B cell (primary cell): ENCODE results near the gene NME5. TPM values are rescaled to one million over a fixed set of nuclear protein-coding genes. Genes with fewer than 3 reads are reported as not detected.
"Not testable (repeated sequence)": the region's sequence is repeated elsewhere in the genome, so short reads cannot be mapped to it uniquely, and the experiment has no call there.

Source experiments
- ATAC-seq: fragments of 200-7000 bp; cut with Tn5 transposase; one replicate; pipeline ENCODE4 v1.10.0; 2021; ENCODE audit warnings: low read depth, mild to moderate bottlenecking, moderate number of reproducible peaks, moderate library complexity
- CTCF ChIA-PET: fragments of 350-600 bp; sonication (Branson Sonifier 250); formaldehyde crosslinking; loops from one replicate; lab custom pipeline; 2021; ENCODE audit warnings: antibody characterized with exemption, inconsistent platforms; lab: Charles Lee
- POLR2A ChIA-PET: fragments of 350-600 bp; sonication (Branson Sonifier 250); formaldehyde crosslinking; loops from one replicate; lab custom pipeline; 2021; ENCODE audit warnings: antibody characterized with exemption; lab: Charles Lee
- DNase-seq: peaks from one replicate; pipeline ENCODE4 v3.0.0; 2013
- H2AFZ ChIP-seq: 2 replicates; pipeline ENCODE4 v1.6.1; 2012; ENCODE audit warnings: mild to moderate bottlenecking, low read depth, low read length; ENCODE audit not compliant: insufficient read depth, poor library complexity, severe bottlenecking
- H3K27ac ChIP-seq, 2 donors: 1 replicate in 1 of 2; 2 replicates in 1 of 2; pipeline ENCODE4 v1.5.1; 2012 to 2013; ENCODE audit warnings: low read length in 2 of 2, mild to moderate bottlenecking in 2 of 2, moderate library complexity in 1 of 2
- H3K27me3 ChIP-seq, 4 experiments: fragments of 200-600 bp in 1 of 4; sonication (generic) in 1 of 4; replicated peaks in 1 of 4; 1 replicate in 2 of 4; 2 replicates in 2 of 4; pipeline versions ENCODE4 v1.6.1 to v1.7.0; 2013 to 2016; ENCODE audit warnings: low read length in 3 of 4, mild to moderate bottlenecking in 2 of 4, mixed read lengths in 1 of 4, moderate library complexity in 1 of 4; ENCODE audit not compliant: insufficient read depth in 4 of 4, control insufficient read depth in 3 of 4; ENCODE audit errors: control extremely low read depth in 1 of 4
- H3K36me3 ChIP-seq, 2 experiments: replicated peaks in 1 of 2; 1 replicate in 1 of 2; 2 replicates in 1 of 2; pipeline versions ENCODE4 v1.6.1 to v1.7.1; 2013; ENCODE audit warnings: low read length in 1 of 2; ENCODE audit not compliant: insufficient read depth in 2 of 2, control insufficient read depth in 1 of 2; ENCODE audit errors: control extremely low read depth in 1 of 2, extremely low read depth in 1 of 2
- H3K4me1 ChIP-seq, 2 donors: fragments of 200-600 bp in 1 of 2; sonication (generic) in 1 of 2; 1 replicate in 1 of 2; 2 replicates in 1 of 2; pipeline versions ENCODE4 v1.5.1 to v1.6.1; 2013 to 2017; ENCODE audit warnings: low read length in 2 of 2; ENCODE audit not compliant: control insufficient read depth in 2 of 2, insufficient read depth in 2 of 2
- H3K4me2 ChIP-seq: replicated peaks from 2 replicates; pipeline ENCODE3; 2012; ENCODE audit warnings: mild to moderate bottlenecking, low read depth, low read length; ENCODE audit not compliant: poor library complexity, severe bottlenecking
- H3K4me3 ChIP-seq, 5 experiments: fragments of 200-600 bp in 1 of 5; sonication (generic) in 1 of 5; 1 replicate in 3 of 5; 2 replicates in 2 of 5; pipeline versions ENCODE4 v1.5.1 to v1.7.0; 2011 to 2016; ENCODE audit warnings: low read length in 4 of 5, mild to moderate bottlenecking in 4 of 5, low read depth in 2 of 5, control low read depth in 1 of 5, moderate library complexity in 1 of 5; ENCODE audit not compliant: insufficient read depth in 1 of 5; ENCODE audit errors: control extremely low read depth in 1 of 5, extremely low read depth in 1 of 5
- H3K79me2 ChIP-seq: fragments of 200-600 bp; sonication (generic); one replicate; pipeline ENCODE4 v1.6.0; 2016; ENCODE audit warnings: low read length; ENCODE audit not compliant: control insufficient read depth, insufficient read depth
- H3K9ac ChIP-seq: fragments of 200-600 bp; sonication (generic); 2 replicates; pipeline ENCODE4 v1.6.1; 2017; ENCODE audit warnings: mild to moderate bottlenecking, low read length, moderate library complexity
- H3K9me3 ChIP-seq, 3 donors: one replicate each; pipeline versions ENCODE4 v1.6.1 to v1.7.1; 2013; ENCODE audit warnings: low read length in 2 of 3; ENCODE audit not compliant: control insufficient read depth in 2 of 3, insufficient read depth in 1 of 3; ENCODE audit errors: control extremely low read depth in 1 of 3
- H4K20me1 ChIP-seq: 2 replicates; pipeline ENCODE4 v1.6.0; 2012; ENCODE audit warnings: mild to moderate bottlenecking, low read length; ENCODE audit not compliant: insufficient read depth, control insufficient read depth, poor library complexity, severe bottlenecking
- H3K27ac Mint-ChIP-seq: one replicate; pipeline ENCODE4 v1.8.0; 2021; ENCODE audit warnings: mixed read lengths
- H3K27me3 Mint-ChIP-seq: one replicate; pipeline ENCODE4 v1.8.0; 2021; ENCODE audit warnings: mixed read lengths
- H3K4me1 Mint-ChIP-seq: one replicate; pipeline ENCODE4 v1.8.0; 2021; ENCODE audit warnings: mixed read lengths
- H3K4me3 Mint-ChIP-seq: one replicate; pipeline ENCODE4 v1.8.0; 2021; ENCODE audit warnings: mixed read lengths
- H3K9me3 Mint-ChIP-seq: one replicate; pipeline ENCODE4 v1.8.0; 2022; ENCODE audit warnings: mixed read lengths; ENCODE audit not compliant: insufficient read depth
- EZH2 ChIP-seq: IDR thresholded peaks from 2 replicates; pipeline ENCODE4 v1.6.1; 2012; ENCODE audit warnings: borderline replicate concordance, low read depth, mild to moderate bottlenecking, moderate library complexity, low read length; ENCODE audit not compliant: insufficient read depth, poor library complexity, severe bottlenecking
- WGBS: methylation state at CpG from one replicate; pipeline ENCODE4 v1.1.5; 2013; ENCODE audit warnings: missing lambda C conversion rate; ENCODE audit not compliant: insufficient coverage; 5-methylcytosine and 5-hydroxymethylcytosine counted together
- intact Hi-C: fragments of 100-400 bp; cut with micrococcal nuclease; formaldehyde crosslinking; loops from one replicate; pipeline ENCODE4 v1.10.0; 2022
- polyA plus RNA-seq: library from polyadenylated mRNA; depleted of rRNA; stranded (reverse); fragments of >200 nt; gene quantifications from 2 replicates; pipeline ENCODE4 v1.2.3, GENCODE V29; 2012
- total RNA-seq, 2 donors: library from RNA; stranded (reverse); fragments of 120-200 nt in 1 of 2; gene quantifications; 1 replicate in 1 of 2; 2 replicates in 1 of 2; pipeline versions ENCODE4 v1.2.3 to v1.2.4, GENCODE V29; 2013 to 2022
- TF ChIP-seq, protein P1 (sequence below): fragments of 200-600 bp; IDR thresholded peaks from one replicate; pipeline ENCODE4 v1.8.0; 2022; ENCODE audit warnings: antibody characterized with exemption, mild to moderate bottlenecking

The NME5 gene
- total and polyA plus RNA-seq, 2 donors (not counting 1 experiment from before 2014, with no cell fraction given): not detected

DNA sequence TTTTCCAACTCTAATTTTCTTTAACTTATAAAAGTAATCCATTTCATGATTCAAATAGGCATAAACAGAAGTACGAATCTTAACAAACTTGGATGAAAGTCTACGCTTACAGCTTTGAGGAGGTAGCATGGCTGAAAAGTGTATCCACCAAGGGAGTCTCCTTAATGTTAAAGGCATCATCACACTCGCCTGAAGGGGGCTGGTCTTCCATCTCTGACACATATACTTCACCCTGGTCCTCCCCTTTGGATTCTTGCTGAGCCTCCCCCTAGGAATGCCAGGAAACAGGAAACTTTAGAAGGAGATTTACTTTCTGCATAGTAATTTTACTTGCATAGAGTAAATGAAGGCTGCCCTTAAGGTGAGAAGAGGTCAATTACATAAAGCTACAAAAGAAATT is 10.3 kb upstream of the NME5 start:
- H3K4me3 Mint-ChIP-seq: no peak overlapping the region
- H3K9me3 Mint-ChIP-seq: no peaks in the 10 kb centered on the region
- WGBS: no CpG with 5 or more reads among the region's 3 CpGs
- ChIA-PET POLR2A (no interaction called here), CTCF (interaction anchor here (0.5 kb wide), 1 partner anchor 103 kb away, joined by 5 read pairs; no protein-coding TSS in a partner anchor)
- Histone ChIP-seq H4K20me1 (no peaks in the 10 kb centered on the region), H3K27me3 (no peaks in the 10 kb centered on the region), H3K27ac (no peak overlapping the region), H3K9me3 (no peaks in the 10 kb centered on the region), H3K79me2 (no peaks in the 10 kb centered on the region), H3K9ac (no peak overlapping the region), H3K4me2 (no peak overlapping the region), H3K4me1 (no peaks in the 10 kb centered on the region), H3K4me3 (no peak overlapping the region), H3K36me3 (no peaks in the 10 kb centered on the region), H2AFZ (no peak overlapping the region)
- no peak for TF ChIP-seq EZH2
- TF ChIP-seq, protein P1, sequence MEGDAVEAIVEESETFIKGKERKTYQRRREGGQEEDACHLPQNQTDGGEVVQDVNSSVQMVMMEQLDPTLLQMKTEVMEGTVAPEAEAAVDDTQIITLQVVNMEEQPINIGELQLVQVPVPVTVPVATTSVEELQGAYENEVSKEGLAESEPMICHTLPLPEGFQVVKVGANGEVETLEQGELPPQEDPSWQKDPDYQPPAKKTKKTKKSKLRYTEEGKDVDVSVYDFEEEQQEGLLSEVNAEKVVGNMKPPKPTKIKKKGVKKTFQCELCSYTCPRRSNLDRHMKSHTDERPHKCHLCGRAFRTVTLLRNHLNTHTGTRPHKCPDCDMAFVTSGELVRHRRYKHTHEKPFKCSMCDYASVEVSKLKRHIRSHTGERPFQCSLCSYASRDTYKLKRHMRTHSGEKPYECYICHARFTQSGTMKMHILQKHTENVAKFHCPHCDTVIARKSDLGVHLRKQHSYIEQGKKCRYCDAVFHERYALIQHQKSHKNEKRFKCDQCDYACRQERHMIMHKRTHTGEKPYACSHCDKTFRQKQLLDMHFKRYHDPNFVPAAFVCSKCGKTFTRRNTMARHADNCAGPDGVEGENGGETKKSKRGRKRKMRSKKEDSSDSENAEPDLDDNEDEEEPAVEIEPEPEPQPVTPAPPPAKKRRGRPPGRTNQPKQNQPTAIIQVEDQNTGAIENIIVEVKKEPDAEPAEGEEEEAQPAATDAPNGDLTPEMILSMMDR: no peak
- no peaks in the 10 kb centered on the region for H3K4me1 Mint-ChIP-seq
- no peaks in the 10 kb centered on the region for H3K27me3 Mint-ChIP-seq
- ATAC-seq: no peak
- intact Hi-C loops: no loop called here
- no peak for DNase-seq
- no peak overlapping the region for H3K27ac Mint-ChIP-seq

DNA sequence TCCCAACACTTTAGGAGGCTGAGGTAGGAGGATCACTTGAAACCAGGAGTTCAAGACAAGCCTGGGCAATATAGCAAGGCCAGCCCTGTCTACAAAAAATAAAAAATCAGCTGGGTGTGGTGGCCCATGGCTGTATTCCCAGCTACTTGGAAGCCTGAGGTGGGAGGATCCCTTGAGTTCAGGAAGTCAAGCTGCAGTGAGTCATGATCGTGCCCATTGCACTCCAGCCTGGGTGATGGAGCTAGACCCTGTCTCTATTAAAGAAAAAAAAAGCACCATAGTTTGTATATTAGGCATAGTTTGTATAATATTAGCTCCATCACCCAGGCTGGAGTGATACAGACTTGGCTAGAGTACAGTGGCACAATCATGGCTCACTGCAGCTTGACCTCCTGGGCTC is 9.6 kb upstream of the NME5 start:
- CTCF ChIA-PET: no interaction called here
- H3K4me2 ChIP-seq: no peak overlapping the region
- Mint-ChIP-seq H3K9me3 (no peaks in the 10 kb centered on the region), H3K27me3 (no peaks in the 10 kb centered on the region), H3K4me1 (no peaks in the 10 kb centered on the region), H3K4me3 (no peak overlapping the region), H3K27ac (no peak overlapping the region)
- H3K36me3 ChIP-seq: no peaks in the 10 kb centered on the region
- no peak for TF ChIP-seq EZH2
- TF ChIP-seq, protein P1: no peak
- no peaks in the 10 kb centered on the region for H4K20me1 ChIP-seq
- H3K9ac ChIP-seq: no peak overlapping the region
- no peak overlapping the region for H3K27ac ChIP-seq
- H3K4me3 ChIP-seq: no peak overlapping the region
- peaks cover 0 to 2% (median 0%) of the 10 kb centered on the region in 3 donors for H3K9me3 ChIP-seq
- POLR2A ChIA-PET: no interaction called here
- H3K4me1 ChIP-seq: no peaks in the 10 kb centered on the region
- ATAC-seq: no peak
- H3K27me3 ChIP-seq: no peaks in the 10 kb centered on the region
- no CpG with 5 or more reads among the region's 1 CpG for WGBS
- DNase-seq: no peak
- no peak overlapping the region for H2AFZ ChIP-seq
- H3K79me2 ChIP-seq: no peaks in the 10 kb centered on the region
- intact Hi-C loops: no loop called here

DNA sequence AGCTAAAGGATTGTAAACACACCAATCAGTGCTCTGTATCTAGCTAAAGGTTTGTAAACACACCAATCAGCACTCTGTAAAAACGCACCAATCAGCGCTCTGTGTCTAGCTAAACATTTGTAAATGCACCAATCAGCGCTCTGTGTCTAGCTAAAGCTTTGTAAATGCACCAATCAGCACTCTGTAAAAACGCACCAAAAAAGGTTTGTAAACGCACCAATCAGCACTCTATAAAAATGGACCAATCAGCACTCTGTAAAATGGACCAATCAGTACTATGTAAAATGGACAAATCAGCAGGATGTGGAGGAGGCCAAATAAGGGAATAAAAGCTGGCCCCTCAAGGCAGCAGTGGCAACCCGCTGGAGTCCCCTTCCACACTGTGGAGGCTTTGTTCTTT is 4.3 kb upstream of the NME5 start:
- H3K27me3 ChIP-seq, H3K4me1 Mint-ChIP-seq, H3K27ac Mint-ChIP-seq, H3K9ac ChIP-seq, H3K4me3 ChIP-seq, POLR2A ChIA-PET, H3K4me3 Mint-ChIP-seq, H3K4me1 ChIP-seq, H3K36me3 ChIP-seq, H4K20me1 ChIP-seq, ATAC-seq, H2AFZ ChIP-seq, H3K4me2 ChIP-seq, H3K27me3 Mint-ChIP-seq, H3K9me3 ChIP-seq, DNase-seq, H3K27ac ChIP-seq, H3K79me2 ChIP-seq, intact Hi-C loops, H3K9me3 Mint-ChIP-seq: not testable (repeated sequence)
- CTCF ChIA-PET: interaction anchor here (1.2 kb wide), 2 partner anchors 10 to 66 kb away, joined by 5 read pairs; no protein-coding TSS in a partner anchor
- 83% methylated on average over 2 of the region's 6 CpGs for WGBS
